Activated CD8-positive, alpha-beta memory T cell treated with anti-CD3 and anti-CD28 coated beads, Interleukin-2, amount 50 U/mL, for 24 hours (primary cell): ENCODE data around the gene KRTAP10-4.
"Not testable (repeated sequence)": the region's sequence is repeated elsewhere in the genome, so short reads cannot be mapped to it uniquely, and the experiment has no call there.

Experiments used
- DNase-seq: peaks from one replicate; pipeline ENCODE4 v3.0.0-alpha.2; 2020; ENCODE audit errors: extremely low read depth

KRTAP10-4 gene

DNA sequence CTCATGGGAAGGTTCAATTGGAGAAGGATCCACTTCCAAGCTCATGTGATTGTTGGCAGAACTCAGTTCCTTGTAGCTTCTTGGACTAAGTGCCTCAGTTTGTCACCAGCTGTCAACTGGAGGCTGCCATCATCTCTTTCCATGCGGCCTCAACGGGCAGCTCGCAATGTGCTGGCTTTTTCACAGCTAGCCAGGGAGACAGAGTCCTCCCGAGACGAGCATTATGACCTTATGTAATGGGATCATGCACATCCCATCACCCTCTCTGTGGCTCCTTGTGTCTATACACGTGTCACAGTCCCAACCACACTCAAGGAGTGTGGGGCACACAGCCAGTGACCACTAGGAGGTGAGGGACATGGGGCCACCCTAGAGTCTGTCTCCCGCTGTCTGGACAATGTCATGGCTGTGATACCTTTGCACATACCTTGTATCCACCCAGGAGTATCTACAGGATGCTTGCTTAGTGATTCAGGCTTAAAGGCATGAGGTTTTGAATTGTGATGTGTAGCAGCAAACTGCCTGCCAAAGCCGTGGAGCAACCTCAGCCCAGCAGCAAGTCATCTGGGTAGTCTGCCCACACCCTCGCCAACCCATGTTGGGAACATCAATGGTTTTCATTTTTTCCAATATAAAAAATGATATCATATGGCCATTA, 22.7 kb downstream of the KRTAP10-4 start:
- DNase-seq, result no peak

DNA sequence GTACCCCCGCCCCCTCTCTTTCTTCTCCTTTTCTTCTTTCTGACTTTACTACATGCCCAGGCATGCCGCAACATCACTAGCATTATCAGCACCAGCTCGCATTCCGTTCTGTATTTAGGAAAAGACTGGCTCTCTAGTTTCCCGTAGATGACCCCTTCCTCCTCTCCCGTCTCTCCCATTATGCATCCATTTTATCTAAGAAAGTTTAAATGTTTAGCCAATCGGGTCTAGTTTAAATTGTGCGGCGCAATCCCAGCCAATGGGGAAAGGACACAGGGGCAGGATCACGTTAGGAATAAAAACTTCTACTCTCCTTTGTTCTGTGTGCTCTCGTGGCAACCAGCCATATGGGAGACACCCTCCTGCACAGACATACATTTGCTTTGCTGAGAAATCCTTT, 24.5 kb downstream of the KRTAP10-4 start:
- DNase-seq, result no peak

DNA sequence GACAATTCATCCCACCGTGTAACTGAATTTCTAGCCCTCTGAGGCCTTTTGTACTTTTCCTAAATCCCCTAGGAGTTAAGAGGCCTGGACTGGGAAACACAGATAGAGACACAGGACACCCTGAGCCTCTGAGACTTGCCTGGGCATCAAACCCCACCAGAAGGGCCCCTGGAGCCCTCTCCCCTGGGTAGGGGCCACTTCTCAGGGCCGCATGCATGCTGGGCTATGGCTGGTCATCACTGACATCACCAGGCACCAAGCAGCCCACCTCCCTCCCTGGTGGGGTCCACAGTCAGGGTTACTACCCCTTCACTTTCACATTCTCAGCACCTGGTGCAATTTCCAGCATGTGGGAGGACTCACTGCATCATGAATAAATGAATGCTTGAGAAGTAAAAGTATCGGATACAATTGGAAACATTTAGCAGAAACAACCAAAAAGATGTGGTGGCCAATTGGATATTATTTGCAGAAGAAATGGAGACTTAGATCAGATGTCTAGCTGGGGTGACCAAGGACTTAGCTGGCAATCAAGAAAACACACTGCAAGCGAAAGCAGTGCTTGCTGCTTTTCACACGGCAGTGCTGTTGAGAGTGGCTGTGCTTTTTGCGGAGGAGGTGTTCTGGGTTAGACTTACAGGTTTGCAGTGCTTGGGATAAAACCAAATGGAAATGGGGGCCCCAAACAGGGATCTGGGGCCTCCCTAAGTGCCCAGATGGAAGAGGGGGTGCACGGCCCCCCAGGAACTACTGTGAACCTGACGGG, 25.9 kb downstream of the KRTAP10-4 start:
- DNase-seq, result no peak

DNA sequence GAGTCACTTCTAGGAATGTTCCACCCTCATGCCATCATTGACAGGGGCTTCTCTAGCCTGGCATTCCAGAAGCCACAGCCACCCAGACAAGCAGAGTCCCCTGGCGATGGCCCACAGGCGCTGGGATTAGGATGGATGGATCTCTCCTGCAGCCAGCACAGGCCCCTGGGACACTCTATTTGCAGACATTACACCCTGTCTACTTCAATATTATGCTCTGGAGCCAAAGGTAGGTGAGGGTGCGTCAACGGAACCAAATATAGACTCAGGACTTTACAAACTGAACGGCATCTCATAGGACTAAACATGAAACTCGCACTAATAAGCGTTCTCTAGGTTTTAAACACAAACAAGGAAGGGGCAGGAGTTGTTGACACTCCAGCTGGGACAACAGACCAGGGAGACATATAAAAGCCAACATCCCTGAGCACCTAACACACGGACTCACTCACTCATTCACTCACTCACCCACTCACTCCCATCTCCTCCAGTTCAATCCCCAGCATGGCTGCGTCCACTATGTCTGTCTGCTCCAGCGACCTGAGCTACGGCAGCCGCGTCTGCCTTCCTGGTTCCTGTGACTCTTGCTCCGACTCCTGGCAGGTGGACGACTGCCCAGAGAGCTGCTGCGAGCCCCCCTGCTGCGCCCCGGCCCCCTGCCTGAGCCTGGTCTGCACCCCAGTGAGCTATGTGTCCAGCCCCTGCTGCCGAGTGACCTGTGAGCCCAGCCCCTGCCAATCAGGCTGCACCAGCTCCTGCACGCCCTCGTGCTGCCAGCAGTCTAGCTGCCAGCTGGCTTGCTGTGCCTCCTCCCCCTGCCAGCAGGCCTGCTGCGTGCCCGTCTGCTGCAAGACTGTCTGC, 26.8 kb downstream of the KRTAP10-4 start, which contains the start of gene KRTAP10-7:
KRTAP10-7 (plus strand) TSS at position 480 of the 861 bp plus-strand sequence; CDS start at position 505, 25 bp downstream.
- not testable (repeated sequence) for DNase-seq

DNA sequence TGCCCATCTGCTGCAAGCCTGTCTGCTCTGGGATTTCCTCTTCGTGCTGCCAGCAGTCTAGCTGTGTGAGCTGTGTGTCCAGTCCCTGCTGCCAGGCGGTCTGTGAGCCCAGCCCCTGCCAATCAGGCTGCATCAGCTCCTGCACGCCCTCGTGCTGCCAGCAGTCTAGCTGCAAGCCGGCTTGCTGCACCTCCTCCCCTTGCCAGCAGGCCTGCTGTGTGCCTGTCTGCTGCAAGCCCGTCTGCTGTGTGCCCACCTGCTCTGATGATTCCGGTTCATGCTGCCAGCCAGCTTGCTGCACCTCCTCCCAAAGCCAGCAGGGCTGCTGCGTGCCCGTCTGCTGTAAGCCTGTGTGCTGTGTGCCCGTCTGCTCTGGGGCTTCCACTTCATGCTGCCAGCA, 27.6 kb downstream of the KRTAP10-4 start:
- not testable (repeated sequence) for DNase-seq

DNA sequence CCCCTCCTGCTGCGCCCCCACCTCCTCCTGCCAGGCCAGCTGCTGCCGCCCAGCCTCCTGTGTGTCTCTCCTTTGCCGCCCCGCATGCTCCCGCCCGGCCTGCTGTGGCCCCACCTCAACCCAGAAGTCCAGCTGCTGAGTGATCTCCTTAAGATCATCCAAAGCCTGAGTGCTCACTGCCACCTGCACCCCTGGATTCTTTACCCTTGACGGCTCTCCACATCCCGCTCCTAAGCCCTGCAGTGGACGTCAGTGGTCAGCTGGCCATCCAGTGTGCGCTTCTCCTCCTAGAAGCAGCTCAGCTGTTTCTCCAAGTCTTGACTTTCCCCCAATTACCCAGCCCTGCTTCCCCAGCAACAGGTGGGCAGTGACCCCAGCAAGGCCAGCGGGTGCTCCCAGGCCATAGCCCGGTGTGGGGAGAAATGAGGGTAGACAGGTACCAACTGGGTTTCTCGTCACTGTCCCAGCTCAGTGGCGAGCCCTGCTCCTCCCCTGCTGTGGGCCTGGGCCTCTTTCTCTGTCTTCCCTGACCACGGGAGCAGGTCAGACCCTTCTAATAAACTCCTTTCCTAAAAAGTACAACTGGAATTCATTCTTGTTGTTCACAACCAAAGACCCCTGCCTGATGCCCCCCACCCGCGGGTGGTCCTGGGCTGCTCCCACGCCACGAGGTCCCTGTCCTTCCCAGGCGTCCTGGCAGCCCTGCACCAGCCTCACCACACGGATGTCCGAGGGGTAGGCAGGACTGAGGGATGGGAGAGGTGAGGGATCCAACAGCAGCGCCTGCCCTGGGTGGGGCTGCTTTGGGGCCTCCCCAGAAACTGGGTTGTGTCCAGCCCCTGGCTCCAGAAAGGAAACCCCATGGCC, 28.3 kb downstream of the KRTAP10-4 start:
- DNase-seq, result no peak

DNA sequence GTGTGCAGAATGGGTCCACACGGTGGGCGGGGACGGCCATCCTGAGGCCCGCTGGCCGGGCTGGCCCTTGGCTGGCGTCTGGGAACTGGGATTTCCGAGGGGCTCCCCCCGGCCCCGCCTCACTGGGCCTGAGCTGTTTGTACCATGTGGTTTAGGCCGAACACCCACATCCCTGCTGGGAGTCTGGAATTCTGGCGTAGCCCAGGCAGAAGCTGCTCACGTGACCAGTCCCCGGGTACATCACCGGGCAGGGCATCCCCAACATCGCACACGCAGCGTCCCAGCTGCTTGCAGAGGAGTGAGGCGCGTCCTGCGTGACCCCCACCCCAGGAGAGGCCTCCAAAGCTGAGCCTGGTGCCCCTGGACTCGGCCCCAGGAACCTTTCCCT, 28.9 kb downstream of the KRTAP10-4 start:
- no peak for DNase-seq

DNA sequence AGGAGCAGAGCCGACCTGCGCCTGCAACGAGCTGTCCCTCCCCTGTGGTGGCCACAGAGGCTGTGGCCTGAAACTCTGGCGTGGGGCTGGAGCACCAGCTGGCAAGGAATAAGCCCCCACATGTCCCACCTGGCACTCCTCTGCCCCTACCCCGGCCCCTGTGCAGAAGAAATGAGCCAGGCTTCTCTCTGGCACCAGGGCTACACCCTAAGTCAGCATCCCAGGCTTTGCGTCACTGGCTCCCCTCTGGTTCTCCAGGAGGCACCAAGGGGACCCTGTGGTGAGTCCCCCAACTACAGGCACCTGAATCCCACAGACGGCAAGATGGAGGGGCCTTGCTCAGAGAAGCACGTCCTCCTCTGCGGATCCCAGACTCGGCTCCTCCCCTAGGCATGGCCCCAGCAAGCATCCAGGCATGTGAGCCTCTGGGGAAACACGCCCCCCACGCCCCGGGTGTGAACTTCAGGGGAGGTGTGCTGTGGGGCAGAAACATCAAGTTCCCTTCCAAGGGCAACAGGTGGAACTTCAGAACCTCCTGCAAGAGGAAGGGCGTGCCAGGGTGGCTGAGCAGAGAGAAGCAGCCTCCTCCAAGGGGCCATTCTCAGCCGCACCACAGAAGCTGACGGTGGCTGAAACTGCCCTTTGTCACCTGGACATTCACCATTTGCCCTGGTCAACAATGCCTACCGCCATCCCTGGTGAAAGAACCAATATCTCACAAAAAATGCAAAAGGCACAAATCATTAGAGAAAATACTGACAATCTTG, 29.8 kb downstream of the KRTAP10-4 start:
- no peak for DNase-seq

DNA sequence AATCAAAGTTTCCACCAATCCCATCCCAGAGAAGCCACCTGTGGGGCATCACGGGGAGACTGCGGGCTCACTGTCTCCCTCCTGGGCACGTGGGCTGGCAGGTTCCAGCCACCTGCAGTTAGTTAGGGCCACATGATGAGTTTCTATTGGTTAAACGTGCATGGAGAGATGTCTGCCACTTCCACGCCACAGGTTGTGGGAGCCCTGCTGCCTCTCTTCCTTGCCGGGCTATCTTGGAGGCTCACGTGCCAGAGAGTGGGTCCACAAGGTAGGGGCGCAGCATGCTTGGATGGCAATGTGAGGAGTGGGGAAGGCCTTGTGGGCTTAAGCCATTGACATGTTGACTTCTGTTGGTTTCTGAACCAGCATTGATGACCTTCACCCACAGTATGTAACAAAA, 30.4 kb downstream of the KRTAP10-4 start:
- DNase-seq, result no peak

DNA sequence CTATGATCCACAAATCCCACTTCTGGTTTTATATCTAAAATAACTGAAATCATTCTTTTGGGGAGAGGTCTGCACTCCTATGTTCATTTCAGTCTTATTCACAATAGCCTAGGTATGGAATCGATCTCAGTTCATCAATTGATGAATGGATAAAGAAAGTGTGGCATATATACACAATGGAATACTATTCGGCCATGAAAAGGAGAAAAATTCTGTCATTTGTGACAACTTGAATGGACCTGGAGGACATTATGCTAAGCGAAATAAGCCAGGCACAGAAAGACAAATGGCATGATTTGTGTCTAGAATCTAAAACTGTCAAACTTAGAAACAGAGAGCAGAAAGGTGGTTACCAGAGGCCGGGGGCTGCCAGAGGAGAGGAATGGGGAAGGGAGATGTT, 33.0 kb downstream of the KRTAP10-4 start:
- DNase-seq, result no peak

DNA sequence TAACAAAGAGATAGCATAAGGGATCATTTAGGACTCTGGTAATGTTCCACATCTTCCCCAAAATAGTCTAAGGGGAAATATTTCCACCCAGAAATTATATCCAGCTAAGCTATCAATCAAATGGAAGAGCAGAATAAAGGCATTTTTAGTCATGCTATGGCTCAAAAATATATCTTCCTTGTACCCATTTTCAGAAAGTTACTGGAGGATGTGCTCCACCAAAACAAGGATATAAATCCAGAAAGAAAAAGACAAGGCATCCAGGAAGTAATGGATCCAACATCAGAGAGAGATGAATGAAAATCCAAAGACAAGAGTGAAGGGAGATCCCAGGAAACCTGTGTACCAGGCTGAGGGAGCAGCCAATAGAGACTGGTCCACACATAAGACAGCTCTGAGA, 35.7 kb downstream of the KRTAP10-4 start:
- no peak for DNase-seq

DNA sequence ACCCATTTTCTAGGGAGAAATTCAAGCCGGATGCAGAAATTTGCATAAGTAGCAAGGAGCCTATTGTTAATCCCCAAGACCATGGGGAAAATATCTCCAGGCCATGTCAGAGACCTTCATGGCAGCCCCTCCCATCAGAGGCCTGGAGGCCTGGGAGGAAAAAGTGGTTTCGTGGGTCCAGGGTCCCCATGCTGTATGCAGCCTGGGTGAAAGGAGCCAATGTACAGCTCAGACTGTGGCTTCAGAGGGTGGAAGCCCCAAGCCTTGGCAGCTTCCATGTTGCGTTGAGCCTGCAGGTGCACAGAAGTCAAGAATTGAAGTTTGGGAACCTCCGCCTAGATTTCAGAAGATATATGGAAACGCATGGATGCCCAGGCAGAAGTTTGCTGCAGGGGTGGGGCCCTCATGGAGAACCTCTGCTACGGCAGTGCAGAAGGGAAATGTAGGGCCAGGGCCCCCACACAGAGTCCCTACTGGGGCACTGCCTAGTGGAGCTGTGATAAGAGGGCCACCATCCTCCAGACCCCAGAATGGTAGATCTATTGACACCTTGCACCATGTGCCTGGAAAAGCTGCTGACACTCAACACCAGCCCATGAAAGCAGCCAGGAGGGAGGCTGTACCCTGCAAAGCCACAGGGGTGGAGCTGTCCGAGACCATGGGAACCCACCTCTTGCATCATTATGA, 36.8 kb downstream of the KRTAP10-4 start:
- not testable (repeated sequence) for DNase-seq

DNA sequence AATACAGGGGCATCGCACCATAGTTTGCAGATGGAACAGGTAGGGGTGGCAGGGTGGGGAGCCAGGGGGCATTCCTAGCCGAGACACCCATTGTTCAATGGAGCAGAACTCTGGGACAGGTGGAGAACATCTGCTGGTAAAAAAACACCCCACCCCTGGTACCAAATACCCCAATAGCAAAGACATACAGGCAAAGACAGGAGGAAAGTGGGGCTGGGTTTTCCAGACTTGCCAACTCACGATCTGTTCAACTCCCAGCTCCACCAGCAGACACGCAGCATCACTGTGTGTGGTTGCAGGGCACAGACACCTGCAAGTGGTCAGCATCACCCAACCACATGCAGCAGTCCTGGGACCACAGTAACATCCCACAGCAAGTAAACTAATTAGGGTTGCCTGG, 38.0 kb downstream of the KRTAP10-4 start:
- DNase-seq, result no peak

DNA sequence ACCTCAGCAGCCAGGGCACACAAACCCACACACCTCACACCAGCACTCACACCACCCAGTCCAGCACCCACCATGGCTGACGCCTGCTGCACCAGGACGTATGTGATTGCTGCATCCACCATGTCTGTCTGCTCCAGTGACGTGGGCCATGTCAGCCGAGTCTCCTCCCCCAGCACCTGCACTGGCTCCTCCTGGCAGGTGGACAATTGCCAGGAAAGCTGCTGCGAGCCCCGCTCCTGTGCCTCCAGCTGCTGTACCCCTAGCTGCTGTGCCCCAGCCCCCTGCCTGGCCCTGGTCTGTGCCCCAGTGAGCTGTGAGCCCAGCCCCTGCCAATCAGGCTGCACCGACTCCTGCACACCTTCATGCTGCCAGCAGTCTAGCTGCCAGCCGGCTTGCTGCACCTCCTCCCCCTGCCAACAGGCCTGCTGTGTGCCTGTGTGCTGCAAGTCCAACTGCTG, 38.5 kb downstream of the KRTAP10-4 start, which contains the start of gene KRTAP10-8:
KRTAP10-8 (plus strand) TSS at position 51 of the 458 bp plus-strand sequence; CDS start at position 73, 22 bp downstream.
- DNase-seq, result no peak

DNA sequence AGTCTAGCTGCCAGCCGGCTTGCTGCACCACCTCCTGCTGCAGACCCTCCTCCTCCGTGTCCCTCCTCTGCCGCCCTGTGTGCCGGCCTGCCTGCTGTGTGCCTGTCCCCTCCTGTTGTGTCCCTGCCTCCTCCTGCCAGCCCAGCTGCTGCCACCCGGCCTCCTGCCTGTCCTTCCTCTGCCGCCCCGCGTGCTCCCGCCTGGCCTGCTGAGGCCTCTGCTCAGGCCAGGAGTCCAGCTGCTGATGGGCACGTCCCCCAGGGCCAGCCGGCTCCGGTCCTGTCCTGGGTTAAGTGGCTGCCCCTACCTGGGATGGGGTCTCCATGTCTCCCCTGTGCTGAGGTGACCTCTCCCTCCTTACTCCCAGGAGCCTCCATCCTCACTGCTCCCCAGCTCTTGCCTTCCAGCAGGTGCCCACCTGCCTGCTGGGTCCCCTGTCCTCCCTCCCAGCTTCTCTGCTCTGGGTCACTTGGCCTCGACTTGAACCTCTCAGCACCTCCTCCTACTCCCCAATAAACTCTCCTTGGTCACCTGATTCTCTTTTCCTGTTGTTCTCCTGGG, 39.2 kb downstream of the KRTAP10-4 start:
- DNase-seq, result no peak

DNA sequence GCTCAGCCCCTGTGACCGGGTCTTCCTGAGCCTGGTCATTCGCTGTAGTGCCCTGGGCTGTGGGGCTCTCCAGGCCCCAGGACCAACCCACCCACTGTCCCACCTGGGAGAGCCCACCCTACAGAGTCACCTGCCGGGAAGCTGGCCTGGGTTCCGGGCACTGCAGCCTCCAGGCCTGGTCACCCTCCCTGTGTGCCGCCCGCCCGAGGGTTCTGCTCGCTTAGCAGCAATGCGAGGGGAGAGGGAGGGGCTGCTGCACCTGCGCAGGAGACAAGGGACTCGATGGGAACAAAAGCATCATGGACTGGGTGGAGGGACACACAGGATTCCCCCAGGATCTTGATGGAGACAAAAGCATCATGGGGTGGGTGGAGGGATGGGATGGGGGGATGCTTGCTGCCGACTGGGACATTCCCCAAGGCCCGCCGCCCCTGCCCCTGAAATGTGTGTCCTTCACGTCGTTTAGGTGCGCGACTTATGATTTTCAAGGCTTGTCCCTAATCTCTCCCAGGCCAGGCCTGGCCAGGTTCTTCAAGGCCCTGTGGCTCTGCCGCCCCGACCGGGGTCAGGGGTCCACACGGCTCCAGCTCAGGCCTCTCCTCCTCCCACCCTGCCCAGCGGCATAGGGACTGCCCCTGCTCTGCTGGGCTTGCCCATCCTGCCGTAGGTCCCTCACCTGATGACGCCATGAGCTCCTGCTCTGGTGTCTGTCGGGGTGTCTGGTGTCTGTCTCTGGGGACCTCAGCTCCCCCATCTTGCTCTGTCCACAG, 40.0 kb downstream of the KRTAP10-4 start:
- no peak for DNase-seq

DNA sequence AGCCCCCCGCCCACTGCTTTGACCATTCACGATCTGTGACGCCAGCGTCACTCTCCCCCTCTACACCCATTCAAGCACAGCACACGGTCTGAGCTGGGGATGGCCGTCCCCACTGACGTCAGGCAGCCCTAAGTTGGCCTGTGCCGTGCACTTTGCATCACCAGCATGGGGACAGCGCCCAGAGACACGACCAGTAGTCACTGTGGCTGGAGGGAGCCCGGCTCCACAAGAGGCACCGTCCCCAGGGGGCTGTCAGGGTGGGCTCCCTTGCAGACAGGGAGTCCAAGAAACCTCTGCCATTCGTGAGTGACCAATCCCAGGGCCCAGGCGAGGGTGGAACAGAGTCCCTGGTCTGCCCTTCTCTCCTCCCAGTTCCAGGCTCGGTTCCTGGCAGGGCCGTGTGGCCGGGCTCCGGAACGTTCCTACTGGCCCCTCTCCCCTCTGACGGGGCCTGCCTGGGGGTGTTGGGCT, 40.7 kb downstream of the KRTAP10-4 start:
- DNase-seq, result no peak

DNA sequence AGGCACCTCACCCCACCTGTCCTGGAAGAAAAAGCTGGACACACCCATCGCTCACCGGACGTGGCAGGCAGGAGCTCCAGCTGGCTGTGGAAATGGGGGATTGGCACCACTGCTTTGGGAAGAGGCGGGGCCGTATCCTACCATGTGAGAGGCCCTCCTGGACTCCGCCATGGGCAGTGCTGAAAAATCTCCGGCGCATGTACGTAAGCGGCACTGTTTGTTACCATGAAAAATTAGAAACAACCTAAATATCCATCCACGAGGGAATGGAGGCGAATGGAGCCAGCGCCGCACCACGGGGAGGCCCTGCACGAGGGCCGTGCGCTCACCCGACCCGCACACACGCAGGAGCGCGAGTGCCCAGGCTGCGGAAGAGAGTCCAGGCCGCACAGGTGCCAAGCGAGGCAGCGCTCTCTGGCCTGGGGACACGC, 41.4 kb downstream of the KRTAP10-4 start:
- DNase-seq, result no peak
